Activated CD8-positive, alpha-beta memory T cell treated with anti-CD3 and anti-CD28 coated beads for 36 hours (primary cell): Measurements from ENCODE around the gene FHAD1. TPM values are rescaled to one million over a fixed set of nuclear protein-coding genes. Genes with fewer than 3 reads are reported as not detected.

ENCODE experiments used
- CTCF ChIA-PET: fragments of 350-600 bp; sonication (Branson Sonifier 250); formaldehyde crosslinking; loops from one replicate; lab custom pipeline; 2021; ENCODE audit warnings: antibody characterized with exemption; lab: Charles Lee
- POLR2A ChIA-PET: fragments of 350-600 bp; sonication (Branson Sonifier 250); formaldehyde crosslinking; loops from one replicate; lab custom pipeline; 2021; ENCODE audit warnings: antibody characterized with exemption; lab: Charles Lee
- total RNA-seq, 2 experiments: library from RNA; stranded (reverse); gene quantifications; one replicate each; pipeline ENCODE4 v1.2.3, GENCODE V29; 2021

Gene FHAD1
- total RNA-seq, 2 experiments from 2014 or later, result 0.38 TPM; not detected in 1

DNA sequence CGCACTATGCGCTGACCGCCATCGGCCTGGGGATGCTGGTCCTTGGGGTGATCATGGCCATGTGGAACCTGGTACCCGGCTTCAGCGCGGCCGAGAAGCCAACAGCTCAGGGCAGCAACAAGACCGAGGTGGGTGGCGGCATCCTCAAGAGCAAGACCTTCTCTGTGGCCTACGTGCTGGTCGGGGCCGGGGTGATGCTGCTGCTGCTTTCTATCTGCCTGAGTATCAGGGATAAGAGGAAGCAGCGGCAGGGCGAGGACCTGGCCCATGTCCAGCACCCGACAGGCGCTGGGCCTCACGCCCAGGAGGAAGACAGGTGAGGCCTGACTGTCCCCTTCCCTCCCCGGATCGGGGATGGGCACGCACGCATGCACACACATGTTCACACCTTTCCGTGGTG lies 31.9 kb upstream of the FHAD1 start:
- POLR2A ChIA-PET, result no interaction called here
- CTCF ChIA-PET, result interaction anchor here (0.9 kb wide), 1 partner anchor 9 kb away, joined by 3 read pairs; no protein-coding TSS in a partner anchor

DNA sequence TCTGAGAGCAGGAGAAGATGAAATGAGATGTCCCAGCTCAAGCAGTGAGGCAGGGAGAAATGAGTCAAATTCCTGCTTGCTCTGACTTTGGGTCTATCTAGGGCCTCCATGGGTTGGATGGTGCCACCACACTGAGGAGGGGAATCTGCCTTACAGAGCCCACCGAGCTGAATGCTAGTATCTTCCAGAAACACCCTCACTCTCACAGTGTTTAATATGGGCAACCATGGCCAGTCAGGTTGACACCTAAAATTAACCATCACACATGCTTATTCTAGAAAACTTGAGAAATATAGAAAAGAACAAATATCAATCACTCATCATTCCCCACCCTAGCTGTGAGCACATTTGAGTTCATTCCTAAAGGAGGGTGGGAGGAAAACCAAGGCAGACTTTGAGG lies 29.4 kb upstream of the FHAD1 start:
- ChIA-PET POLR2A (no interaction called here), CTCF (no interaction called here)

DNA sequence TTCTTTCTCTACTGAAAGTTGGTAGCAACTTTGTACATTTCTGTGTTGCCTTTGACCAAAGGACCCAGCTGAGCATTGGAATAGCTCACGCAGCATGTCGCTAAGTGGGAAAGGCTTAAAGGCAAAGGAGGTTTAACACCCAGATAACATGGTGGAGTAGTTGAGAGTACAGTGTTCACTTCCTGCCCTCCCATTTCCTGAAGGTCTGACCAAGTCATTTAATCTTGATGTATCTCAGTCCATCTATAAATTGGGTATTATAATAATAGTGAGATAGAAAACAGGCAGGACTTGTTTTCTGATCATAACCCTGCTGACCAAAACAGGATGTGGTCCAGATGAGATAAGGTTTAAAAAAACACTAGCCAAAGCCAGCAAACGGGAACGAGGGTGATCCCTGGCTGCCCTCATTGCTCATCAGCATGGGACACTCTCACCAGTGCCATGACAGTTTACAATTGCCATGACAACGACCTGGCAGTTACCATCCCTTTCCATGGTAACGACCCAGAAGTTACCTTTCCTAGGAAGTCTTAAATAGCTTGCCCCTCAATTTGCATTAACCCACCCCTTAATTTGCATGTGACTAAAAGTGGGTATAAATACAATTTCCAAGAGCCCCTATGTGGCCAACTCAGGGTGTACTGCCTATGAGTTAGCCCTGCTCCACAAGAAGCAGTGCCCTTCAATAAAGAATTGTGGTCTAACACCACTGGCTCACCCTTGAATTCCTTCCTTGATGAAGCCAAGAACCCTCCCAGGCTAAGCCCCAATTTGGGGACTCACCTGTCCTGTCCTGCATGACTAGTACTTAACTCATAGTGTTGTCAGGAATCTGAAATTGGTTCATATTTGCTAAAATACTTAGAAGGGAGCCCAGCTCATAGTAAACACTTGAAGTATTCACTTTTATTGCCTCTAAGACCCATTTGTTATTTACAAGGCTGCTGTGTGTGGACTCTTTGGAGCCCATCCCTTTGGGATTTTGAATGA lies 28.4 kb upstream of the FHAD1 start:
- CTCF ChIA-PET, result no interaction called here
- POLR2A ChIA-PET, result no interaction called here

DNA sequence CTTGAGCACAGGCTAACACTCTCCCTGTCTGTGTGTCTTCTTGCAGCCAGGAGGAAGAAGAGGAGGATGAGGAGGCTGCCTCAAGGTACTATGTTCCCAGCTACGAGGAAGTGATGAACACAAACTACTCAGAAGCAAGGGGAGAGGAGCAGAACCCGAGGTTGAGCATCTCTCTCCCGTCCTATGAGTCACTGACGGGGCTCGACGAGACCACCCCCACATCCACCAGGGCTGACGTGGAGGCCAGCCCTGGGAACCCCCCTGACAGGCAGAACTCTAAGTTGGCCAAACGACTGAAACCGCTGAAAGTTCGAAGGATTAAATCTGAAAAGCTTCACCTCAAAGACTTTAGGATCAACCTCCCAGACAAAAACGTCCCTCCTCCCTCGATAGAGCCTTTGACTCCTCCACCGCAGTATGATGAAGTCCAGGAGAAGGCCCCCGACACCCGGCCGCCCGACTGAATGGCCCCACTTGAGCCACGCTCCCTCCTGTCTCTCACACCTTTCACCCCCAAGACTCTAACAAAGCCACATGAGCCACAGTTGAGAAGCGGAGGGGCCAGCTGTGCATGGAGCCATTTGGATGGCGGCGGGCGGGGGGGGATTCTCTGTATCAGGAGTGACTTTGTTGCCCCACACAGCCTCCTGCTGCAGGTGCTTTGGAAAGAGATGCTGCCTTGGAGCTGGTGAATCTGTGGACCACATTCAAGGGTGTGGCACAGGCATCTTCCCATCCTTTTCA lies 27.6 kb upstream of the FHAD1 start:
- ChIA-PET CTCF (no interaction called here), POLR2A (no interaction called here)

DNA sequence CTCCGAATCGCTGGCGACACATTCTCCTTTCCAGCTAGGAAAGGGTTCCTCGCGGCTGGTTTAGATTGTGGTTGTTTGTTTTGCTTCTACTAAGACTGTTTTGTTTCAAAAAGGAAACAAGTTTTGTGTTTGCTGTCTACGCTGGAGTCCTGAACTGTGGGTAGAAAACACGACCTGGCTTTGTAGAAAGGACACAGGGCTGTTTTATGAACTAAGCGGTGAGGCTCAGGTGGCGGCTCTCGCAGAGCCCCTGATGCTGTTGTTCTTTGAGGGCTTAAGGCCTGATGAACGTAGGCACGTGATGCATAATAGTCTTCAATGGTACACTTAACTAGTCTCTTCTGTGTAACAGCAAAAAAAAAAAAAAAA lies 27.0 kb upstream of the FHAD1 start:
- POLR2A ChIA-PET, result interaction anchor here (0.6 kb wide), 1 partner anchor 546 kb away, joined by 3 read pairs; no protein-coding TSS in a partner anchor
- CTCF ChIA-PET, result interaction anchor here (0.7 kb wide), 1 partner anchor 1422 kb away, joined by 3 read pairs; no protein-coding TSS in a partner anchor

DNA sequence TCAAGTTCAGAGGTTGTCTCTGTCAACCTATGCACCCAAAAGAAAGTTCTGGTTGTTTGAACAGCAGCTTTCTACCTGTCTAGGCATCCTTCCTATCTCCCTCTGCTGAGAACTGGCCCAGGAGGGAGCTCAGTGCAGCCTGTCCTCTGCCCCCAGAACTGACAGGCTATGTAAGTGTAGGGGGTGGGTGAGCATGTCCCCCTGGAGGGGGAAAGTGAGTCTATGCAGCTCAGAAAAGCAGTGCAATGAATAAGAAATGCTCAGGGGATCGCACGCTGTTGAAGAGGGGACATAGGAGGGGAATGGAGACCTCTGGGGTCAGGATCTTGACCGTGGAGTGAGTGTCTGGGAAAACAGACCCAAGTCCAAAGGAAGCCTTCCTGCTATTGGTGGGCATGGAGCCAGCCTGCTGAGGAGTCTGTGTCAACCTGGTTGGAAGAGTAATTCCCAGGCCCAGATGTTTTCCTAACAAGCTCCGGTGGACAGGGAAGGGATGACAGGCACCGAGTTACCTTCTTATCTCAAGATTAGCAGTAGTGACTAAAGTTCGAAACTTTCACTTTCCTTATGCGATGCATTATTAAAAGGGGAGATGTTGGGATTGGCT lies 26.1 kb upstream of the FHAD1 start:
- ChIA-PET POLR2A (interaction anchor here (0.6 kb wide), 1 partner anchor 545 kb away, joined by 3 read pairs; no protein-coding TSS in a partner anchor), CTCF (interaction anchor here (0.7 kb wide), 1 partner anchor 1423 kb away, joined by 3 read pairs; no protein-coding TSS in a partner anchor)

DNA sequence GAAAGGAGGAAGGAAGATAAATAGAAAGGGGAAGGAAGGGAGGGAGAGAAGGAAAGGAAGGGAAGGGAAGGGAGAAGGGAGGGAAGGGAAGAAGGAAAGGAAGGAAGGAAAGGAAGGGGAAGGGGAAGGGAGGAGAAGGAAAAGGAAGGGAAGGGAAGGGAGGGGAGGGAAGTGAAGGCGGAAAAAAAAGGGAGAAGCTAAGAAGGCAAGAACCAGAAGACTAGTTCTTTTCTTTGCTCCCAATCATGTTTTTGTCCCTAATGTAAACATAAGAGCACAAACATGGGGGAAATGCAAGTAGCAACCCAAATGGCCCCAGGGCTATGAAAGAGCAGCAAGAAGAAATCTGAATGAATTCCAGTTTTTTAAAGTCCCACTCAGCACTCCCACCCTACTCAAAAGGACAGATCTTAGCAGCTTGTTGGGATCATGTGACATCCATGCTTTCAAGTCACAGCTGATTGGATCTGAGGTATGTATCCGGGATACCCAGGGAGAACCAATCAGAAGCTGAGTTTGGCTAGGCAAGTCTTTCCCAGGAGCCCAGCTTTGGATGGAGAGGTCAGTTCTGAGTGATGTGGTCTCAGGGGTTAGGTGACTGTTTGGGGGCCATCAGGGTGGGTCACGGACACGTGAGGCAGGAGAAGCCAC lies 24.2 kb upstream of the FHAD1 start:
- CTCF ChIA-PET, result interaction anchor here (1.4 kb wide), 1 partner anchor 94 kb away, joined by 4 read pairs; no protein-coding TSS in a partner anchor
- POLR2A ChIA-PET, result no interaction called here

DNA sequence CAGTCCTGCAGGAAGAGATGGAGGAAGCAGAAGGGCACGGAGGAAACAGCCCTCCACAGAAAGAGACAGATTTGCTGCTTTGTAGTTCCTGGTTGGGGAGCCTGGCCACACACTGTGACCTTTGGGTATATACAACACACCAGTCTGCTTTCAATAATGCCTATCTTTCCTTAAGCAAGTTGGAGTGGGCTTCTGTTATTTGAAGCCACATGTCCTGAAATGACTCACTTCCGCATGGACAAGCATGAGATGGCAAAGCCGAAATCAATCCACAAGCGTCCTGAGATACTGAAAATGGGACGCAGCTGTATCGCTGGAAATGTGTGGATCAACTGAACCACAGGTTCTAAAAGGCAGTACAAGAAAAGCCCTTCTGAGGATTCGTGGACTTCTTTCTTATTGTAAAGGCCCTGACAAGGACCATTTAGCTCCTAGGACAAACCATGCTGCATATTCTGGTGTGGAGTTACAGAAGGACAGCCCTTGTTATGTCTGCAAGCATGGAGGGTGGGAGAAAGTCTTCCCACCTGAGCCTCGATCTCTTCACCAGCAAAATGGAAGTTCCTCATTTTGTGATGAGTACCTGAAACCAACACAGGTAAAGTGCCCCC lies 22.7 kb upstream of the FHAD1 start:
- CTCF ChIA-PET, result no interaction called here

DNA sequence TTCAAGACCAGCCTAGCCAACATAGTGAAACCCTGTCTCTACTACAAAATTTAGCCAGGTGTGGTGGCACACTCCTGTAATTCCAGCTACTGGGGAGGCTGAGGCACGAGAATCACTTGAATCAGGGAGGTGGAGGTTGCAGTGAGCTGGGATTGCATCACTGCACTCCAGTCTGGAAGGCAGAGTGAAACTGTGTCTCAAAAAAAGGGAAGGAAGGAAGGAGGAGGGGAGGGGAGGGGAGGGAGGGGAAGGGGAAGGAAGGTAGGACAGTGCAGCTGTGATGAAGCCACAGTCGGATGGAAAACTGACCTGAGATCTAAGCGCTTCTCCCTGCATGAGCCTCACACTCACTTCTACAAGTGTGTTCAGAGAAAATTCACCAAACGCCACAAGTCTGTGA lies 22.0 kb upstream of the FHAD1 start:
- ChIA-PET POLR2A (no interaction called here), CTCF (no interaction called here)

More for the DNA sequence above, 22.7 kb upstream of the FHAD1 start:
- POLR2A ChIA-PET, result no interaction called here

DNA sequence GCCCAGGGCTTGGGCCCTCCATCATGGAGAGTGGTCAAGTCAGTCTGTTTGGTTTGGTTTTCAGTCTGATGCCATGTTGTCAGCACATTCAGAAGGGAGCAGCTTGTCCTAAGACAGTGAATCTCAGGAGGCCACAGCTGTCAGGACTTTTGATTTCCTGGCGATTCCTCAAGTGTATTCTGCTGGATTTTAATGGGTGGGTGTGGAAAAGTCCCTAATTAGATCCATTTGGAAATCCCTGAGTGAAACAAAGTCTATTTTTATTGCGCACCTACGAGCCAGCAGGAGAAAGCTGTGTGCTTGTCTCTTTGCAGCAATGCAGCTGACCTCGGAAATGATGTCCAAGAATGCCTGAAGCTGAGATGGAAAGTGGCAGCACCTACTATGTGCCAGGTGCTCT lies 21.6 kb upstream of the FHAD1 start:
- POLR2A ChIA-PET, result no interaction called here
- CTCF ChIA-PET, result no interaction called here

DNA sequence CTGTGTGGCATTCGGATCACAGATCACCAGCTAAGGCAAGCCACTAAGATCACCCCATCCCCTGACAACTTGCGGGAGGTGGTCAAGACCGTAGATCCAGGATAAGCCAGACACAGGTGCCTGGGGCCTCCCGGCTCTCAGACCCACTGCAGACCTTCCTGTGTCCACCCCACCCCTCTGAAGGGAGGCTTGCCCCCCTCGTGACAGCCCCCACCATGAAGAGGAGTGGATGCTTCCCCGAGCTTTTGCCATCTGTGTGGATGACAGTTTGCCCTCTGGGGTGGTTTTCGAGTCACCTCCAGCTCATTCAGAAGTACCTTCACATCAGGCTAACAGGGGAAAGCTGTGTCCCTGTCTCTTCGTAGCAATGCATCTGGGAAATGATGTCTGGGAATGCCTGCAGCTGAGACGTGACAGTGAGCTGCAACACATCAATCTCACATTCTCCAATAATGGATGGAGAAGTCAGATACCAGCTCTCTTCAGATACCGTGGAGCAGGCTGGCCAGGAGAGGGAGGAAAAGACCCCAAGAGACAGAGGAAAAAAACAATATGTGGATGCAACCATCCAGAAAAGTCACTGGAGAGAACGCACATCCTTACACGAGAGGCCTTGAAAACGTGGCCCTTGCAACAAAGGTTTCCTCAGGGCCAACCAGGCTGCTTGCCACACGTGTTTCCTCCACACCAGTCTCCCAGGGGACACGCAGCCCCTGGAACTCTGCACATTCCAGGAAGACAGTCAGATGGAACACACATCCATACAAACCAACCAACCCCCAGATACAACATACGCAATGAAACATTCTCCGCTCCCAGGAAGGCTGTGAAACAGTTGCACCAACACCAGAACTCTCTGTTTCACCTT lies 20.4 kb upstream of the FHAD1 start:
- ChIA-PET POLR2A (no interaction called here), CTCF (no interaction called here)

DNA sequence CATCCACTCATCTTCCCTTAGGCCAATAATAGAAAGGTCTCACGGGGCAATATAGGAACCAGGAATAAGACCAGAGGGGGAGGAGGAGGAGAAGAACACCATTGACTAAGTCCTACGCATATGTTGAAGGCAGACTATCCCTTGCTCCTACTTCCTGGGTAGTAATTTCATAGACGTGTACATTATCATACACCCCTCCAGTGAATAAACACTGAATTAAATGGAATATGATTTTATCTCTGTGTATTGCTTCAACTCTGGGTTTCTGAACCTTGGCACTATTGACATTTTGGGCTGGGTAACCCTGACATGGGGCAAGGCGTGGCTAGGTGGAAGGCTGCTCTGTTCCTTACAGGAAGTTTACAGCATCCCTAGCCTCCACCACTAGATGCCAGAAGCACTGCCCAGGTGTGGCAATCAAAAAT lies 17.3 kb upstream of the FHAD1 start:
- ChIA-PET CTCF (no interaction called here), POLR2A (no interaction called here)

DNA sequence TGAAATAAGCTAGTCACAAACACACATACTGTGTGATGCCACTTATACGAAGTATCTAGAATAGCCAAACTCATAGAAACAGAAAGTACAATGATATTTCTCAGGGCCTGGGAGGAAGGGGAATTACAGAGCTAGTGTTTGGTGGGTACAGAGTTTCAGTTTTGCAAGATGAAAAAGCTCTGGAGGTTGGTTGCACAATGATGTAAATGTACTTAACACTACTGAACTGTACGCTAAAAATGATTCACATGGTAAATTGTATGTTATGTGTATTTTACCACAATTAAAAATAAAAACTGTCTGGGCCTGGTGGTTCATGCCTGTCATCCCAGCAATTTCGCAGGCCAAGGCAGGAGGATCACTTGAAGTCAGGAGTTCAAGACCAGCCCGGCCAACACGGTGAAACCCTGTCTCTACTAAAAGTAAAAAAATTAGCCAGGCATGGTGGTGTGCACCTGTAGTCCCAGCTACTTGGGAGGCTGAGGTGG lies 15.3 kb upstream of the FHAD1 start:
- ChIA-PET CTCF (interaction anchor here (1.0 to 1.6 kb wide), 2 partner anchors 16 to 19 kb away, joined by 3 to 4 read pairs; no protein-coding TSS in a partner anchor), POLR2A (interaction anchor here (0.7 to 1.5 kb wide), 3 partner anchors 15 to 21 kb away, joined by 3 to 8 read pairs (median 3); partner anchors contain the start of gene FHAD1)

DNA sequence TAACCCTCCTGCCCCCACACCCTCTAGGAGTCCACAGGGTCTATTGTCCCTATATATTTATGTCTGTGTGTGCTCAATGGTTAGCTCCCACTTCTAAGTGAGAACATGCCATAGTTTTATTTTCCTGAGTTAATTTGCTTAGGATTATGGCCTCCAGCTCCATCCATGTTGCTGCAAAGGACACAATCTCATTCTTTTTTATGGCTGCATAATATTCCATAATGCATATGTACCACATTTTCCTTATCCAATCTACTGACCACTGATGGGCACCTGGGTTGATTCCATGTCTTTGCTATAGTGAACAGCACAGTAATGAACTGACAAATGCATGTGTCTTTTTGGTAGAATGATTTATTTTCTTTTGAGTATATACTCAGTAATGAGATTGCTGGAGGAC lies 13.3 kb upstream of the FHAD1 start:
- CTCF ChIA-PET, result no interaction called here
- POLR2A ChIA-PET, result no interaction called here

DNA sequence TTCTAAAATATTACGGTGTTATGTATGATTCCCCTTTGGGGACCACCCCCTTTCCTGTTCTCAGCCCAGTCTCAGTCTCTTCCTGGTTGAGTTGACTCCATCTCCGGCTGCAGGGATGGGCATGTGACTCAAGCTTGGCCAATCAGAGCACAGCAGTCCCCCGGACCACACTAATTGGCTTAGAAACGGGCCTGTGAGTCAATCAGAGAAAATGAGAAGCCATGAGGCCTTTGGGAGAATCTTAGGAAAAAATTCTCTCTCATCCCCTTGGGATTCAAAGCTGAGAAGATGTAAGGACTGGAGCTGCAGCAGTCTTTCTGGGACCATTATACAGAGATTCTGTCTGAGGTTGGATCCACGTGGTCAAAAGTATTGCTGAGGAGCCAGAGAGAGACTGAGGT lies 10.7 kb upstream of the FHAD1 start:
- POLR2A ChIA-PET, result no interaction called here
- CTCF ChIA-PET, result no interaction called here

DNA sequence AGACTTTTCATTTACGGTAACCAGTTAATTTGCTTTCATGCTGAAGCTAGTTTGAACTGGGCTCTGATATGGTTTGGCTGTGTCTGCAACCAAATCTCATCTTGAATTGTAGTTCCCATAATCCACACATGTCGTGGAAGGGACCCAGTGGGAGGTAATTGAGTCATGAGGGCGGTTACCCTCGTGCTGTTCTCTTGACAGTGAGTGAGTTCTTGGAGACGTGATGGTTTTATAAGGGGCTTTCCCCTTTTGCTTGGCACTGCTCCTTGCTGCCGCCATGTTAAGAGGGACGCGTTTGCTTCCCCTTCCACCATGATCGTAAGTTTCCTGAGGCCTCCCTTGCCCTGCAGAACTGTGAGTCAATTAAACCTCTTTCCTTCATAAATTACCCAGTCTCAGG lies 10.3 kb upstream of the FHAD1 start:
- POLR2A ChIA-PET, result no interaction called here

DNA sequence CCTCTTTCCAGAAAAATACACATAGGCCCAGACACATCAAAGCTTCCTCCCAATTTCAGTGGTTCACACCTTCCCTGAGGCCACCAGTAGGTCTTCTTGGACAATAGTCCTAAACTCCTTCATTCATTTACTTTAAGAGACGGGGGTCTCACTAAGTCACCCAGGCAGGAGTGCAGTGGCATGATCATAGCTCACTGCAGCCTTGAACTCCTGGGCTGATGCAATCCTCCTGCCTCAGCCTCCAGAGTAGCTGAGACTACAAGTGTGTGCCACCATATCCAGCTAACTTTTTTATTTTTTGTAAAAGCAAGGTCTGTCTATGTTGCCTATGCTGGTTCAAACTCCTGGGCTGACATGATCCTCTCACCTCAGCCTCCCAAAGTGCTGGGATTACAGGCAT lies 8.2 kb upstream of the FHAD1 start:
- CTCF ChIA-PET, result no interaction called here

More for the DNA sequence above, 10.3 kb upstream of the FHAD1 start:
- CTCF ChIA-PET, result no interaction called here

DNA sequence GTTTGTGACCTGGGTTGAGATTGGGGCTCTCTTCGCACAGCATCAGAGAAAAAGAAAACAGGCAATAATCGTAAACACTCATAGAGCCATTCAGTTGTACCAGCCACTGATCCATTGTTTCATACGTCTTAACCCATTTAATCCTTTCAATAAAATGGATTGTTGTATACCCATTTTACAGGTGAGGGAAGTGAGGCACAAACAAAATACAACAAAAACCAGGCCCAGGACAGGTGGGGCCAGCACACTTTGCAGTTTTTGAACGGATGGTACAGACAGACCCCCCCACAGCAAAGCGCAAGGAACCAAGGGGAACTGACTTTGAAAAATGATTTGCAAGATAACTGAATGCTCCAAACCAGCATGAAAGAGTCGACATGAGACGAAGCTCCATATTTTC lies 4.3 kb upstream of the FHAD1 start:
- CTCF ChIA-PET, result no interaction called here
- POLR2A ChIA-PET, result no interaction called here

More for the DNA sequence above, 8.2 kb upstream of the FHAD1 start:
- POLR2A ChIA-PET, result no interaction called here
